ENCODE data around the gene IL19. TPM values are rescaled to one million over a fixed set of nuclear protein-coding genes. Genes with fewer than 3 reads are reported as not detected.

Gene IL19
- total and polyA plus RNA-seq, 8 donors = 3.1 to 25.9 TPM; not detected in 6

DNA sequence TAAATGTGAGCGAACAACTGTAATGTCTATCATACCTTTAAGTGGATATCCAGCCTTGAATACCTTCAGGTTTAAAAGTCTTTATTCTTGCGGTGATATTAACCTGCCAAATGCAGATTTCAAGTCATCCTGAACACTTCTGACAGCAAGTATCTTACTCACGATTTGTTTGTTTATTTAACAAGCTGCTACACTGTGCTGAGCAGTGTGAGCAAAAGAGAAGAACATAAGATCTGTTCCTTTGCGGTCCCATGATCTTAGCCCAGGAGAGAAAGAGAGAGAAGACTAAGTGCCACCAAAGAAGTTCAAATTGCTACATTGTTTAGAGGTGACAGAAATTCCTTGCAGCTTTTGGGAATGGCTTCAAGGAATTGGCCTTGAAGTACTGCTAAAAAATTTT lies 117.1 kb downstream of the IL19 start:
- Histone ChIP-seq H3K27ac (no peak overlapping the region), H3K36me3 (no peaks in the 10 kb centered on the region), H3K9me3 (no peaks in the 10 kb centered on the region), H3K4me1 (peaks cover 0 to 10% (median 3%) of the 10 kb centered on the region in 4 donors), H3K27me3 (peaks cover 0 to 20% (median 0%) of the 10 kb centered on the region in 3 donors), H3K4me3 (no peak overlapping the region)
- TF ChIP-seq EP300 (IDR thresholded peaks at IDR 0.05) (no peak), CTCF (IDR thresholded peaks at IDR 0.05) (no peak), POLR2AphosphoS5 (IDR thresholded peaks at IDR 0.05) (no peak), POLR2A (IDR thresholded peaks at IDR 0.05) (no peak)
- 48 to 68% (median 65%) methylated on average over 4 of the region's 4 CpGs for WGBS, 5 donors
- intact Hi-C loops (cut with DNase I; ENCODE audit: low total_unique reads) = no loop called here
- DNase-seq = no peak

DNA sequence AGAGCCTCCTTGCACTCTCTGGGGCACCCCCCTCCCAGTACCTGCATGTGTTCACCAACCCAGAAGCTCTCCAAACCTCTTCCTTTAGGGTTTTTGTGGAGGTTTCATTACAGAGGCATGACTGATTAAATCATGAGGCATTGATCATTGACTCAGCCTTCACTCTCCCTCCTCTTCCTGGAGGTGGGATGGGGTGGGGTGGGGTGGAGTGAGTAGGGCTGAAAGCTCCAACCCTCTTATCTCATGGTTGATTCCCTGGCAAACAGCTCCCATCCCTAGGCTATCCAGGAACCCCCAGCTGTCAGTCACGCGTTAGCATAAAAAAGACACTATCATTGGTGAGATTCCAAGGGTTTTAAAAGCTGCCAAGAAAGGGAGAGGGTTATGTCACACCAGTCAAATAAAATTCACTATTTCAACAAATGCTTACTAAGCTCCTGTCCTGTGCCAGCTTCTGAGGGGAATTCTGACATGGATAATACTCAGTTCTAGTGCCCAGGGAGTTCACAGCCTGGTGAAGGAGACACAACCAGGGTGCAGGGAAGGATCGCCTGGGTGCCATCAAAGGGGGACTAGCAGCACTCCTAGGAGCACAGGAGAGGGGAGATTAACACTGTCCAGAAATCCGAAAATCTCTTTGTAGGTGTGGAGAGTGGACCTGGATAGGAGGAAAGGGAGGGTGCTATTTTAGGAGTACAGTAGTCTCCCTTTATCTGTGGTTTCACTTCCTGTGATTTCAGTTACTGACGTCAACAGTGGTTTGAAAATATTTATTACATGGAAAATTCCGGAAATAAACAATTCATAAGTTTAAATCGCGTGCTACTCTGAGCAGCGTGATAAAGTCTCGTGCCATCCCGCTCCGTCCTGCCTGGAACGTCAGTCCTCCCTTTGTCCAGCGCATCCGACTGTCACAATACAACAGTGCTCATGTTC lies 119.8 kb downstream of the IL19 start:
- no peak overlapping the region for H3K27ac ChIP-seq
- DNase-seq = no peak
- peaks cover 0 to 20% (median 0%) of the 10 kb centered on the region in 3 donors for H3K27me3 ChIP-seq
- no peak overlapping the region for H3K4me3 ChIP-seq
- intact Hi-C loops (cut with DNase I; ENCODE audit: low total_unique reads) = no loop called here
- H3K9me3 ChIP-seq = no peaks in the 10 kb centered on the region
- no peaks in the 10 kb centered on the region for H3K36me3 ChIP-seq
- WGBS, 5 donors = 51 to 66% (median 60%) methylated on average over 15 of the region's 15 CpGs
- TF ChIP-seq POLR2A (IDR thresholded peaks at IDR 0.05) (no peak), POLR2AphosphoS5 (IDR thresholded peaks at IDR 0.05) (no peak), EP300 (IDR thresholded peaks at IDR 0.05) (no peak), CTCF (IDR thresholded peaks at IDR 0.05) (no peak)
- H3K4me1 ChIP-seq = peaks cover 4 to 13% (median 8%) of the 10 kb centered on the region in 4 donors

DNA sequence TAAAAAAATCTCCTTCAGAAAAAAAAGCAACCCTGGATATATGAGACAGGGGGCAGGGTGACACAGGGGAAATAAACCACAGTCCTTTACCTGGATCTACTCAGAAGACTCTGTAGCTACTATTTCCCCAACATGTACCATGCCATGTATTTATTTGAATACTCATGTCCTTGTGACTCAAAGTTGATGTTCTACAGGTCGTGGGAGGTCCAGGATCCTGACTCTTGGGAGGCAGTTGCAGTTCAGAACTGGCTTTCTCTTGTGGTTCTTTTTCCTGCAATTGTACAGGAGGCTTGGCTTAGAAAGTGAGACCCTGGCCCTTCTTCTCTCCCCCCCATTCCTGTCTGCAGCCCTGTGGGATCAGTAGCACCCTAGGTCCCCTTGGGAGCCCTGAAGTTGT lies 120.8 kb downstream of the IL19 start:
- Histone ChIP-seq H3K27me3 (peaks cover 0 to 20% (median 0%) of the 10 kb centered on the region in 3 donors), H3K4me3 (no peak overlapping the region), H3K27ac (no peak overlapping the region), H3K36me3 (no peaks in the 10 kb centered on the region), H3K4me1 (peaks cover 12 to 18% (median 14%) of the 10 kb centered on the region in 4 donors), H3K9me3 (no peaks in the 10 kb centered on the region)
- intact Hi-C loops (cut with DNase I; ENCODE audit: low total_unique reads) = no loop called here
- DNase-seq = no peak
- WGBS, 5 donors = 50 to 79% (median 70%) methylated on average over 1 of the region's 1 CpG
- TF ChIP-seq CTCF (IDR thresholded peaks at IDR 0.05) = no peak
- no peak for TF ChIP-seq EP300 (IDR thresholded peaks at IDR 0.05)
- no peak for TF ChIP-seq POLR2A (IDR thresholded peaks at IDR 0.05)
- TF ChIP-seq POLR2AphosphoS5 (IDR thresholded peaks at IDR 0.05) = no peak

Small RNA genes lying within 50 kb of the gene (small RNA-seq; reads per million reads assigned to genes)
- 0 reads per million in 4 donors for gene RF00019

Other genes starting within 250 kb of the IL19 start
- 100 to 1,000 TPM in 1 of 5 donors, 10 to 100 TPM in 4; 16.9 to 130 (median 39.8) TPM for gene EIF2D, start 158.3 kb upstream of the IL19 start, total RNA-seq
- gene EIF2D, start 158.3 kb upstream of the IL19 start, polyA plus RNA-seq = 10 to 100 TPM; 48.7 to 55.8 (median 48.9) TPM
- gene DYRK3, start 135.2 kb upstream of the IL19 start, total RNA-seq = 10 to 100 TPM in 1 of 5 donors, 1 to 10 TPM in 3, not detected in 1; 1.2 to 21.9 (median 4.7) TPM
- gene DYRK3, start 135.2 kb upstream of the IL19 start, polyA plus RNA-seq = 1 to 10 TPM; 1.5 to 3.2 (median 2.1) TPM
- 10 to 100 TPM; 22.6 to 78.0 (median 43.9) TPM for gene MAPKAPK2, start 85.9 kb upstream of the IL19 start, total RNA-seq
- gene MAPKAPK2, start 85.9 kb upstream of the IL19 start, polyA plus RNA-seq = 10 to 100 TPM; 30.1 to 60.8 (median 55.4) TPM
- 1 to 10 TPM in 1 of 5 donors, under 1 TPM in 2, not detected in 2; 0.29 to 2.8 (median 0.45) TPM for gene IL10, start 1.7 kb downstream of the IL19 start, total RNA-seq
- 1 to 10 TPM; 1.2 to 7.2 (median 1.9) TPM for gene IL10, start 1.7 kb downstream of the IL19 start, polyA plus RNA-seq
- gene IL20, start 94.8 kb downstream of the IL19 start, total RNA-seq = not detected
- gene IL20, start 94.8 kb downstream of the IL19 start, polyA plus RNA-seq = under 1 TPM in 1 of 3 donors, not detected in 2; 0.13 TPM
- gene IL24, start 126.7 kb downstream of the IL19 start, total RNA-seq = not detected
- gene IL24, start 126.7 kb downstream of the IL19 start, polyA plus RNA-seq = under 1 TPM in 1 of 3 donors, not detected in 2; 1.00 TPM
- 1 to 10 TPM in 3 of 5 donors, not detected in 2; 4.5 to 6.6 (median 5.2) TPM for gene FCMR, start 151.2 kb downstream of the IL19 start, total RNA-seq
- gene FCMR, start 151.2 kb downstream of the IL19 start, polyA plus RNA-seq = 1 to 10 TPM; 3.3 to 6.7 (median 3.7) TPM
- 1,000 to 10,000 TPM in 2 of 5 donors, 100 to 1,000 TPM in 2, 10 to 100 TPM in 1; 72.7 to 3,112 (median 316) TPM for gene PIGR, start 175.7 kb downstream of the IL19 start, total RNA-seq
- gene PIGR, start 175.7 kb downstream of the IL19 start, polyA plus RNA-seq = 100 to 1,000 TPM in 2 of 3 donors, 1 to 10 TPM in 1; 6.3 to 176 (median 150) TPM
- under 1 TPM in 2 of 5 donors, not detected in 3; 0.37 to 0.58 TPM for gene FCAMR, start 199.7 kb downstream of the IL19 start, total RNA-seq
- gene FCAMR, start 199.7 kb downstream of the IL19 start, polyA plus RNA-seq = under 1 TPM in 1 of 3 donors, not detected in 2; 0.30 TPM

Data from stomach (tissue), 9 donors.